ENCODE measurements around the gene DPH6.

GRCh38 chr15:35580606-35581005 is 34.6 kb upstream of the DPH6 start:
- no peak for TF ChIP-seq RXRA (IDR thresholded peaks at IDR 0.05)
- TF ChIP-seq JUND (IDR thresholded peaks at IDR 0.05), result no peak
- no peak for TF ChIP-seq CTCF (IDR thresholded peaks at IDR 0.05; ENCODE audit: low read depth, low read length, missing input control)
- TF ChIP-seq SP1 (IDR thresholded peaks at IDR 0.05), result no peak
- no peak for TF ChIP-seq TAF1 (conservative IDR thresholded peaks at IDR 0.05)
- no peak for TF ChIP-seq YY1 (IDR thresholded peaks at IDR 0.05)
- TF ChIP-seq MAX (IDR thresholded peaks at IDR 0.05), result no peak
- no peak for TF ChIP-seq RAD21 (IDR thresholded peaks at IDR 0.05)
- no peak for TF ChIP-seq ATF3 (IDR thresholded peaks at IDR 0.05)
- TF ChIP-seq ZBTB33 (IDR thresholded peaks at IDR 0.05), result no peak
- no peak for TF ChIP-seq GABPA (IDR thresholded peaks at IDR 0.05 in 1 of 2, conservative IDR thresholded peaks at IDR 0.05 in 1 of 2)
- no peak for TF ChIP-seq HNF4A (conservative IDR thresholded peaks at IDR 0.05)
